Dedifferentiated amniotic fluid mesenchymal stem cell (primary cell): Measurements from ENCODE around the gene ACTL10.
A peak's percentile ranks its signal among the peaks of the same experiment; 100 is the strongest.
"Not testable (repeated sequence)": the region's sequence is repeated elsewhere in the genome, so short reads cannot be mapped to it uniquely, and the experiment has no call there.

Source experiments
- DNase-seq: peaks from one replicate; pipeline ENCODE4 v3.0.0-alpha.2; 2016; ENCODE audit errors: extremely low spot score

The ACTL10 gene

GRCh38 chr20:33693741-33694638, 27.2 kb downstream of the ACTL10 start:
- no peak for DNase-seq

GRCh38 chr20:33694639-33695012, 27.9 kb downstream of the ACTL10 start:
- no peak for DNase-seq

- no peak for DNase-seq
Observed at GRCh38 chr20:33696448-33696847, 29.7 kb downstream of the ACTL10 start.

GRCh38 chr20:33697129-33697528, 30.4 kb downstream of the ACTL10 start:
- peak; percentile 71 for DNase-seq

GRCh38 chr20:33698966-33699365, 32.2 kb downstream of the ACTL10 start:
- not testable (repeated sequence) for DNase-seq

GRCh38 chr20:33700696-33701441, 34.1 kb downstream of the ACTL10 start:
- not testable (repeated sequence) for DNase-seq

GRCh38 chr20:33701629-33702450, 35.1 kb downstream of the ACTL10 start:
- DNase-seq, result no peak

- DNase-seq, result no peak
Observed at GRCh38 chr20:33702861-33703260, 36.1 kb downstream of the ACTL10 start.

- DNase-seq, result no peak
Observed at GRCh38 chr20:33703498-33704137, 36.9 kb downstream of the ACTL10 start.

- no peak for DNase-seq
Observed at GRCh38 chr20:33704197-33704924, 37.6 kb downstream of the ACTL10 start.

- no peak for DNase-seq
Observed at GRCh38 chr20:33707668-33708067, 40.9 kb downstream of the ACTL10 start.

- no peak for DNase-seq
Observed at GRCh38 chr20:33709398-33709797, 42.7 kb downstream of the ACTL10 start.

- no peak for DNase-seq
Observed at GRCh38 chr20:33709905-33710541, 43.3 kb downstream of the ACTL10 start.

- DNase-seq, result no peak
Observed at GRCh38 chr20:33710681-33711445, 44.1 kb downstream of the ACTL10 start.

GRCh38 chr20:33711446-33711738, 44.6 kb downstream of the ACTL10 start:
- no peak for DNase-seq

- DNase-seq, result no peak
Observed at GRCh38 chr20:33713865-33714367, 47.2 kb downstream of the ACTL10 start.

GRCh38 chr20:33716498-33716897, 49.8 kb downstream of the ACTL10 start:
- DNase-seq, result no peak
